NCI-H748 (cell line): ENCODE data around the gene PTPRA.
A peak's percentile ranks its signal among the peaks of the same experiment; 100 is the strongest.
"Not testable (repeated sequence)": the region's sequence is repeated elsewhere in the genome, so short reads cannot be mapped to it uniquely, and the experiment has no call there.

Source experiments
- DNase-seq: peaks from one replicate; lab custom pipeline; 2025; ENCODE audit not compliant: unreplicated experiment; lab: John Stamatoyannopoulos, UW

The PTPRA gene

DNA sequence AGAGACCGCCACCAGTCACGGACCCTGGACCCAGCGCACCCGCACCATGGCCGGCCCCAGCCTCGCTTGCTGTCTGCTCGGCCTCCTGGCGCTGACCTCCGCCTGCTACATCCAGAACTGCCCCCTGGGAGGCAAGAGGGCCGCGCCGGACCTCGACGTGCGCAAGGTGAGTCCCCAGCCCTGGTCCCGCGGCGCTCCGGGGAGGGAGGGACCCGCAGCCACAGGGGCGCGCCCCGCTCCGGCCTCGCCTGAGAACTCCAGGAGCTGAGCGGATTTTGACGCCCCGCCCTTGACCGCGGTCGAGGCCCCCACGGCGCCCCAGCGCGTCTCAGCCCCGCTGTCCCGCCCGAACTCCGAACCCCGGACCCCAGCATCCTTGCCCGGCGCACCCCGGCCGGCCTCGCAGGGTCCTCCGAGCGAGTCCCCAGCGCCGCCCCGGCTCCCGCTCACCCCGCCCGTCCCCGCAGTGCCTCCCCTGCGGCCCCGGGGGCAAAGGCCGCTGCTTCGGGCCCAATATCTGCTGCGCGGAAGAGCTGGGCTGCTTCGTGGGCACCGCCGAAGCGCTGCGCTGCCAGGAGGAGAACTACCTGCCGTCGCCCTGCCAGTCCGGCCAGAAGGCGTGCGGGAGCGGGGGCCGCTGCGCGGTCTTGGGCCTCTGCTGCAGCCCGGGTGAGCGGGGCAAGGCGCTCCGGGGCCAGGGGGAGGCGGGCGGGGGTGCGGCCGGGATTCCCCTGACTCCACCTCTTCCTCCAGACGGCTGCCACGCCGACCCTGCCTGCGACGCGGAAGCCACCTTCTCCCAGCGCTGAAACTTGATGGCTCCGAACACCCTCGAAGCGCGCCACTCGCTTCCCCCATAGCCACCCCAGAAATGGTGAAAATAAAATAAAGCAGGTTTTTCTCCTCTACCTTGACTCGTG, 198.6 kb downstream of the PTPRA start, which contains the start of gene OXT:
Gene OXT (plus strand): TSS at position 11 of the 920 bp plus-strand sequence. CDS start 36 bp downstream, at position 47.
- DNase-seq, result no peak

DNA sequence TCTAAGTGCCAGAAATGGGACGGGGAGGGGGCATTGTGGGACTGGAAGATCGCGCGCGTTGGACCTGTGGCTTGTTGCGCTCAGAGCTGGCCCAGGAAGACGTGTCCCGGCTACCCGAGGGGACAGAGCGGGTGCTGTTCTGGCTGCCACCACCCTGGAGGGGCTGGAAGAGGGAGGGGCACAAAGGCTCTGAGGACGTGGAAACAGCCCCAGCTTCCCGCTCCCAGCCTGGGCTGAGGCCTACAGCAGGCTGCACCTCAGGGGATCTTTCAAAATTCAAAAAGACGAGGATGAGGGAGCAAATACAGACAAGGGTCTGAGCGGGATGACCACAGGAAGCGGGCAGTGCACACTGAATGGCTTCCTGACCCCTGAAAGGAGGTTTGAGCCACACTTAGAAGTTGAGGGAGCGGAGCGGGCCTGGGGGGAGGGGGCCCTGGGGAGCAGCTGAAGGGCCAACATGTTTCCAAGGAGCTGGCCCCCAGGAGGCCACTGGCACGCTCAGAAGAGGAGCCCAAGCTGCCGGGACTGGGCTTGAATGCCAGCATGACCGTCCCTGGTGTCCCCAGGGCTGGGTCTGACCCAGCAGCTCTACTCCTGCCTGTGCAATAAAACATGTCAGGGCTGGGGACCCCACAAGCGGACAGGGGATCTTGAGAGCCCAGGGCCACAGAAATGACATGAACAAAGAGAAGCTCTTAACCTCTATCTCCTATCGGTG, 199.4 kb downstream of the PTPRA start:
- DNase-seq, result no peak

DNA sequence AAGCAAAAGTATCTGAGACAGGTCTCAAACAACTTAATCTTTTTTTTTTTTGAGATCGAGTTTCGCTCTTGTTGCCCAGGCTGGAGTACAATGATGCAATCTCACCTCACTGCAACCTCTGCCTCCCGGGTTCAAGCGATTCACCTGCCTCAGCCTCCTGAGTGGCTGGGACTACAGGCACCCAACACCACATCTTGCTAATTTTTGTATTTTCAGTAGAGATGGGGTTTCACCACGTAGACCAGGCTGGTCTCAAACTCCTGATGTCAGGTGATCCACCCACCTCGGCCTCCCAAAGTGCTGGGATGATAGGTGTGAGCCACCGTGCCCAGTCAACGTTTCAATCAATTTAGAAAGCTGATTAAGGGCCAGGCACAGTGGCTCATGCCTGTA, 200.0 kb downstream of the PTPRA start:
- not testable (repeated sequence) for DNase-seq

GRCh38 chr20:3074812-3075211, 201.5 kb downstream of the PTPRA start:
- peak; percentile 28 for DNase-seq

GRCh38 chr20:3075315-3075714, 202.0 kb downstream of the PTPRA start:
- not testable (repeated sequence) for DNase-seq

DNA sequence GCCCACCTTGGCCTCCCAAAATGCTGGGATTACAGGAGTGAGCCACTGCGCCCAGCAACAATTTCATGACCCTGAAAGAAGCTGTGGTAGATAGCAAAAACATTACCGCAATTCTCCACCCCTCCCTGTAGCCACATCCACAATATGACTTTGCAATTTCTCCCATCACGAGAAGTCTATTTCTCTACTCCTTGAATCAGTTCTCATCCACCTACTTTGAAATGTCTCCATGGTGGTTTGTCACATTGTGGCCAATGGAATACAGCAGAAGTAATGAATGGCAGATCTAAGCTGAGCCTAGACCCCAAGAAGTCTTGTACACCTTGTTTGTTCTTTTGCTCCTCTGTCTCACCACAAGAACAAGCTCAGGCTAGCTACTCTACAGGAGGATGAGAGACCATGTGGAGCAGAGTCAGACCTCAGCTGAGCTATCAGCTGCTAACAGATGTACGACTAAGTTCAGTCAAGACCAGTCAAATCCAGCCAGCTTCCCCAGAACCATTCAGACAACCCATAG, 204.4 kb downstream of the PTPRA start:
- no peak for DNase-seq

DNA sequence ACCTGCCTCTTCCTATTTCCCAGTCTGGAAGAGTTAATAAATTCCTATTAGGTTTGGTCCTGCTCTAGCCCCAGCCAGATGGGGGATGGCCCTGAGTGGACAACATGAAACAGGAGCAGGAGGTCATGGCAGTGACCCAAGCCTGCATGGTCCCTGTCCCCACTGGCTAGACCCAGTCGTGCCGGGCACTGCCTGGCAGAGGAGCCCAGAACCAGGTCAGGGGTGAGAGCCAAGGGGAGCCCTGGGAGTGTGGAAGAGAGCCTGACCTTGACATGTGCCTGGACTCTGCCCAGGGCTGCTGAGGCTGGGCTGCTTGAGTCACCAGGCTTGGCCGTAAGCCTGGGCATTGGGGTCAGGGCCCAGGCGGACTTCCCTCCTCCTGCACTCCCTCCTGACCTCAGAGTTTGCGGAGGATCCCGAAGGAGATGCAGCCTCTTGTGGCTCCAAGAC, 207.7 kb downstream of the PTPRA start:
- DNase-seq, result no peak

- DNase-seq, result no peak
Measured at GRCh38 chr20:3081641-3082040, 208.4 kb downstream of the PTPRA start.

GRCh38 chr20:3082306-3082951, 209.1 kb downstream of the PTPRA start:
- peak; percentile 64 for DNase-seq

GRCh38 chr20:3082955-3083952, 210.0 kb downstream of the PTPRA start:
- peak; percentile 52 for DNase-seq

- DNase-seq, result no peak
Measured at GRCh38 chr20:3084283-3084985, 211.2 kb downstream of the PTPRA start, which contains the start of gene AVP. Gene AVP (minus strand): TSS chr20:3084724. CDS start chr20:3084674, 50 bp downstream.

DNA sequence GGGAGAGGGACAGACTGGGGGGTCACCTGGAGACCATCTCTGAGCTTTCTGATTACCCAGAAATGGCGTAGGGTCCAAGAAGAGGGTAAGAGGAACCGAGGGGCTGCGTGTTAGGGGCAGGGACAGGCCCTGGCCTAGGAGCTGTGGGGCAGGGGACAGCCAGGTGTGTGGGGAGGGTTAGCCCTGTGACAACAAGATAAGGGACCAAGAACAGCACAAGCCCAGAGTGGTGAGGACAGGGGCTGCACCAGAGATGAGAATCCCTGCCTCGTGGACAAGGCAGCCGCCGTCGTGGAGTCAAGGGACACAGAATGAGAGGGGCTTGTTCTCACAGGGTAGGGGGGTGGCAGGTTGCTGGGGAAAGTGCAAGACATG, 211.7 kb downstream of the PTPRA start:
- DNase-seq, result no peak

DNA sequence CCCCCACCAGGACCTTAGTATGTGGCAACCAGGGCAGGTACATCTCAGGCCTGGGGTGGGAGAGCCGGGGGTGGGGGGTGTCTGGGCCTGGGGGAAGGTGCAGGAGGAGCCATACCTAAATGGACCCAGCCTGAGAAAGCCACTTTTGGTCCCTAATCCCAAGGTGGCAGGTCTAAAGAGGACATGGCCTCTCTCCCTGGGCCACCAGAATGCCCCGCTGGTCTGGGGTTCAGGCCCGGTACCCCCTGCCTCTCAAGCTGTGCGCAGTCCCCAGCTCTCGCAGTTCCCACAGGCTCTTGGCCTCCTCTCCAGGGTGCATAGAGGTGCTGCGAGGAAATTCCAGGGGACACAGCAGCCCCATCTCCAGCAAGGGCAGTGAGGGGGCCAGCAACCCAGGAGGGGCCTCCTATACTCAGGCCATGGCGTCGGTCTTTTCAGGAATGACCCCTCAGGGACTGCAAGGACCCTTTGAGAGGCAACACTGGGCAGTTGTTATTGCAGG, 212.3 kb downstream of the PTPRA start:
- DNase-seq, result no peak

DNA sequence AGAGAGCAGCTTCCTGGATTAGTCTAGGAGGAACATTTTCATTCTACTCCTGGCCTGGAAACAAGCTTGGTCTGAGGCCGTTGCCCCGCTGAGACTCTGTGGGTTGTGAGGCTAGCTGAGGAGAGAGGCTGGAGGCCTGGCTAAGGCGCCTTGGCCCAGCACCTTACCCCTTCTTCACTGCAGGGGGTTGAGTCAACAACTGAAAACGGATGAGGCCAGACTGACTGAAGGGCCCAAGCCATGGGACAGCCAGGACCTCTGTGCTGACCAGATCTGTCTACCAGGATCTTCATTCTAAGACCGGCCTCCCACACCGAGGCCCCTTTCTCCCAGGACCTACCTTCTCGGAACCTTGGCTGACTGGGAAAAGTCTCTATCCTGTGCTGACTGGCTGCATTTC, 214.8 kb downstream of the PTPRA start:
- no peak for DNase-seq
